Peyer's patch (tissue), 4 donors: Measurements from ENCODE around the gene FBXO17. TPM values are rescaled to one million over a fixed set of nuclear protein-coding genes. Genes with fewer than 3 reads are reported as not detected.

Source experiments
- DNase-seq, 3 donors: peaks; one replicate each; pipeline ENCODE4 v3.0.0-alpha.2; 2017 to 2019
- H3K27ac ChIP-seq, 4 donors: fragments of 200-600 bp; sonication (generic); one replicate each; pipeline ENCODE4 v1.5.1; 2016 to 2019
- H3K27me3 ChIP-seq, 2 donors: fragments of 200-600 bp; sonication (generic); one replicate each; pipeline ENCODE4 v1.5.1; 2019
- H3K36me3 ChIP-seq, 3 donors: fragments of 200-600 bp; sonication (generic); one replicate each; pipeline ENCODE4 v1.5.1; 2016 to 2019
- H3K4me1 ChIP-seq, 4 donors: fragments of 200-600 bp; sonication (generic); one replicate each; pipeline ENCODE4 v1.5.1; 2016 to 2019
- H3K4me3 ChIP-seq, 4 donors: fragments of 200-600 bp; sonication (generic); 1 replicate in 3 of 4; 2 replicates in 1 of 4; pipeline ENCODE4 v1.5.1; 2016 to 2019; ENCODE audit warnings: mild to moderate bottlenecking in 1 of 4
- H3K9me3 ChIP-seq, 4 donors: fragments of 200-600 bp; sonication (generic); one replicate each; pipeline ENCODE4 v1.5.1; 2016 to 2019; ENCODE audit warnings: mild to moderate bottlenecking in 1 of 4
- CTCF ChIP-seq, 6 experiments: fragments of 450-650 bp in 4 of 6; fragments of 200-600 bp in 2 of 6; sonication (generic) in 1 of 6; IDR thresholded peaks; one replicate each; pipeline ENCODE4 v1.5.1; 2017 to 2019; ENCODE audit warnings: antibody characterized with exemption in 6 of 6, mild to moderate bottlenecking in 3 of 6, moderate library complexity in 1 of 6
- POLR2A ChIP-seq, 2 donors: fragments of 450-650 bp; IDR thresholded peaks; one replicate each; pipeline ENCODE4 v1.5.1; 2017; ENCODE audit warnings: antibody characterized with exemption in 2 of 2, mild to moderate bottlenecking in 2 of 2, moderate library complexity in 2 of 2
- total RNA-seq, 4 donors: library from RNA; depleted of rRNA; stranded (reverse); fragments of >200 nt; gene quantifications; one replicate each; pipeline ENCODE4 v1.1.0, GENCODE V29; 2016

The FBXO17 gene
- total RNA-seq, 4 donors from 2014 or later = 1.4 to 5.4 (median 3.9) TPM

DNA sequence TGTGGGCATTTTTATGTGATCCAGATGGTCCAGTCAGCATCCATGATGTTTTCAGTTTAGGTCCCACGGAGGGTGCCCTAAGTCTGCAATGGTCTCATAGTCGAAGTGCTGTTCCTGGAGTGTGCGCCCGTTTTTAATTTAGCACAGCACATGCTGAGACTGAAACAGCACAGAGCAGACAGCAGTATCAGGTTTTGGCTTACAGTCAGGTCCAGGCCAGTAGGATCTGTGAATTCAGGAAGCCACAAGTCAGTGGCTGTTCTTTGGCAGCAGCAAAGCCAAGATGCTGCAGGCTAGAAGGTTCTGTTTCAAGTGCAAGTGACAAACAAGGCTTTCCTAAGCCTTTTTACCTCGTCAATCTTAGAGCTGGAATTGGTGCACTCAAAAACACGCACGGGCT lies 38.5 kb upstream of the FBXO17 start:
- Histone ChIP-seq H3K27me3 (no peaks in the 10 kb centered on the region), H3K4me1 (no peaks in the 10 kb centered on the region), H3K36me3 (no peaks in the 10 kb centered on the region), H3K27ac (no peak overlapping the region), H3K4me3 (no peak overlapping the region), H3K9me3 (no peaks in the 10 kb centered on the region)
- TF ChIP-seq POLR2A (IDR thresholded peaks at IDR 0.05) = no peak
- TF ChIP-seq CTCF (IDR thresholded peaks at IDR 0.05) = no peak
- no peak for DNase-seq

GRCh38 chr19:39009001-39009400 lies 33.5 kb upstream of the FBXO17 start:
- Histone ChIP-seq H3K36me3 (no peaks in the 10 kb centered on the region), H3K4me3 (no peak overlapping the region), H3K27me3 (no peaks in the 10 kb centered on the region), H3K9me3 (no peaks in the 10 kb centered on the region), H3K4me1 (no peaks in the 10 kb centered on the region), H3K27ac (no peak overlapping the region)
- TF ChIP-seq CTCF (IDR thresholded peaks at IDR 0.05) (no peak), POLR2A (IDR thresholded peaks at IDR 0.05) (no peak)
- DNase-seq = no peak

- no peak for DNase-seq
- Histone ChIP-seq H3K27me3 (no peaks in the 10 kb centered on the region), H3K4me1 (no peaks in the 10 kb centered on the region), H3K27ac (no peak overlapping the region), H3K36me3 (no peaks in the 10 kb centered on the region), H3K9me3 (no peaks in the 10 kb centered on the region), H3K4me3 (no peak overlapping the region)
- no peak for TF ChIP-seq POLR2A (IDR thresholded peaks at IDR 0.05)
- no peak for TF ChIP-seq CTCF (IDR thresholded peaks at IDR 0.05)
Measured at GRCh38 chr19:39008137-39008536, 32.6 kb upstream of the FBXO17 start.

DNA sequence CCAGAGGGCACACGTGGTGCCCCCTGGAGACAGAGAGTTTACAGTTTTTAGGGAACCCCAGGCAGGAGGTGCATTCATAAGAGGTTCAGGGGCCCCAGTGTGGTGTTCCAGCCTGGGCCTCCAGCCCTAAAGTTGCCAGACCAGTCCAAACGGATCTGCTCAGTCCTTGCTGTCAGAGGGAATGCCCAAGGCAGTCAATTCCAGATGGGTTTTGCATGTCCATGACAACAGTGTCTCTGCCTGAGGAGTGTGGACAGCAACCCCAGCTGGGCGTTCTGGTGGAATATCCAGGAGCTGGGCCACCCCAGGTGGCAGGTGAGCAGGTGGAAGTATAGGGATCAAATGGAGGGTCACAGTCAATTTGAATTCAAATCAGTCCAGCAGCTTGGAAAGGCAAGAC lies 31.6 kb upstream of the FBXO17 start:
- Histone ChIP-seq H3K4me1 (no peaks in the 10 kb centered on the region), H3K36me3 (no peaks in the 10 kb centered on the region), H3K27ac (no peak overlapping the region), H3K9me3 (no peaks in the 10 kb centered on the region), H3K27me3 (no peaks in the 10 kb centered on the region), H3K4me3 (no peak overlapping the region)
- DNase-seq = no peak
- no peak for TF ChIP-seq POLR2A (IDR thresholded peaks at IDR 0.05)
- TF ChIP-seq CTCF (IDR thresholded peaks at IDR 0.05) = no peak

DNA sequence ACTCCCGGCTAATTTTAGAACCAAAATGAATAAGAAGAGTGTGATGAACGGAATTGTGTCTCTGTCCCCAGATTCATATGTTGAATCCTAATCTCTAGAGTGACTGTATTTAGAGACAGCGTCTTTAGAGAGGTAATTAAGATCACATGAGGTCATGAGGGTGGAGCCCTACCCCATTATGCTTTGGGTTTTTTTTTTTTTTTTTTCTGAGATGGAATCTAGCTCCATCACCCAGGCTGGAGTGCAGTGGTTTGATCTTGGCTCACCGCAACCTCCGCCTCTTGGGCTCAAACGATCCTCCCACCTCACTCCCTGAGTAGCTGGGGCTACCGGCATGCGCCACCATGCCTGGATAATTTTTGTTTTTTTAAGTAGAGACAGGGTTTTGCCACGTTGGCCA lies 28.9 kb upstream of the FBXO17 start:
- Histone ChIP-seq H3K4me3 (no peak overlapping the region), H3K4me1 (no peaks in the 10 kb centered on the region), H3K36me3 (no peaks in the 10 kb centered on the region), H3K27me3 (no peaks in the 10 kb centered on the region), H3K9me3 (no peaks in the 10 kb centered on the region), H3K27ac (no peak overlapping the region)
- TF ChIP-seq CTCF (IDR thresholded peaks at IDR 0.05) = no peak
- no peak for TF ChIP-seq POLR2A (IDR thresholded peaks at IDR 0.05)
- no peak for DNase-seq

DNA sequence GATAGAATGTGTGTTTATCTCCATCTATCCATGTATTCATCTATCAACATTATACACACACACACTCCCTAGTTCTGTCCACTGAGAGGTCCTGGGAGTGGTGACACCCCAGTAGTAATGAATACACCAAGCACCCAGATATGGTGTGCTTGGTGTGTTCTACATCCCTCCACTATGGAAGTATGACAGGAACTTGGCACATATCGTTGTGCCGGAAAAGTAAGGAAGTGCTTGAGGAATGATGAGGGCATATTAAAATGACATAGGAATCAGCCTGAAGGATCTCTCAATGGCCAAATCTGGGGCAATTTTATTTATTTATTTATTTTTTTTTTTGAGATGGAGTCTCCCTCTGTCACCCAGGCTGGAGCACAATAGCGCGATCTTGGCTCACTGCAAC lies 28.3 kb upstream of the FBXO17 start:
- Histone ChIP-seq H3K9me3 (no peaks in the 10 kb centered on the region), H3K4me1 (no peaks in the 10 kb centered on the region), H3K4me3 (no peak overlapping the region), H3K27me3 (no peaks in the 10 kb centered on the region), H3K27ac (no peak overlapping the region), H3K36me3 (no peaks in the 10 kb centered on the region)
- DNase-seq = no peak
- TF ChIP-seq POLR2A (IDR thresholded peaks at IDR 0.05) (no peak), CTCF (IDR thresholded peaks at IDR 0.05) (no peak)
